ENCODE measurements around the gene RAB35.
A peak's percentile ranks its signal among the peaks of the same experiment; 100 is the strongest.

The RAB35 gene

GRCh38 chr12:120132863-120133385 lies 16.4 kb upstream of the RAB35 start:
- no peaks in the 10 kb centered on the region for H3K27me3 ChIP-seq
- intact Hi-C loops (cut with DNase I; ENCODE audit: low total_unique reads), result no loop called here
- H3K4me1 ChIP-seq, result no peaks in the 10 kb centered on the region
- peaks cover 97 to 100% (median 100%) of the 10 kb centered on the region in 3 donors for H3K36me3 ChIP-seq
- no peak overlapping the region for H3K27ac ChIP-seq
- TF ChIP-seq CTCF (IDR thresholded peaks at IDR 0.05), result no peak
- H3K4me3 ChIP-seq, result no peak overlapping the region
- no peak for DNase-seq
- no peaks in the 10 kb centered on the region for H3K9me3 ChIP-seq

GRCh38 chr12:120132054-120132836 lies 15.7 kb upstream of the RAB35 start:
- intact Hi-C loops (cut with DNase I; ENCODE audit: low total_unique reads), result no loop called here
- no peaks in the 10 kb centered on the region for H3K9me3 ChIP-seq
- H3K4me1 ChIP-seq, result no peaks in the 10 kb centered on the region
- no peak overlapping the region for H3K27ac ChIP-seq
- H3K36me3 ChIP-seq, result peaks cover 97 to 100% (median 100%) of the 10 kb centered on the region in 3 donors
- TF ChIP-seq CTCF (IDR thresholded peaks at IDR 0.05), result no peak
- H3K27me3 ChIP-seq, result no peaks in the 10 kb centered on the region
- H3K4me3 ChIP-seq, result no peak overlapping the region
- no peak for DNase-seq

GRCh38 chr12:120131116-120131515 lies 14.6 kb upstream of the RAB35 start:
- no peak for TF ChIP-seq CTCF (IDR thresholded peaks at IDR 0.05)
- no peak for DNase-seq
- intact Hi-C loops (cut with DNase I; ENCODE audit: low total_unique reads), result no loop called here
- H3K4me3 ChIP-seq, result no peak overlapping the region
- no peak overlapping the region for H3K27ac ChIP-seq
- no peaks in the 10 kb centered on the region for H3K9me3 ChIP-seq
- H3K36me3 ChIP-seq, result peaks cover 87 to 100% (median 96%) of the 10 kb centered on the region in 3 donors
- no peaks in the 10 kb centered on the region for H3K4me1 ChIP-seq
- no peaks in the 10 kb centered on the region for H3K27me3 ChIP-seq

- intact Hi-C loops (cut with DNase I; ENCODE audit: low total_unique reads), result no loop called here
These were observed 13.5 kb upstream of the RAB35 start for GRCh38 chr12:120130011-120130410.

GRCh38 chr12:120126635-120127005 lies 10.1 kb upstream of the RAB35 start:
- no peak for TF ChIP-seq CTCF (IDR thresholded peaks at IDR 0.05)
- no peaks in the 10 kb centered on the region for H3K9me3 ChIP-seq
- peak; percentile 65 to 75 for DNase-seq
- intact Hi-C loops (cut with DNase I; ENCODE audit: low total_unique reads), result no loop called here
- H3K4me3 ChIP-seq, result no peak overlapping the region
- no peaks in the 10 kb centered on the region for H3K27me3 ChIP-seq
- H3K27ac ChIP-seq, result no peak overlapping the region
- no peaks in the 10 kb centered on the region for H3K4me1 ChIP-seq
- peaks cover 45 to 56% (median 51%) of the 10 kb centered on the region in 3 donors for H3K36me3 ChIP-seq

More at GRCh38 chr12:120130011-120130410, 13.5 kb upstream of the RAB35 start:
- Histone ChIP-seq H3K27ac (no peak overlapping the region), H3K27me3 (no peaks in the 10 kb centered on the region), H3K4me1 (no peaks in the 10 kb centered on the region), H3K9me3 (no peaks in the 10 kb centered on the region), H3K4me3 (no peak overlapping the region), H3K36me3 (peaks cover 77 to 90% (median 84%) of the 10 kb centered on the region in 3 donors)
- no peak for TF ChIP-seq CTCF (IDR thresholded peaks at IDR 0.05)
- no peak for DNase-seq

Data from tibial artery (tissue), 4 donors.